ENCODE results near the gene SF3A1.

DNA sequence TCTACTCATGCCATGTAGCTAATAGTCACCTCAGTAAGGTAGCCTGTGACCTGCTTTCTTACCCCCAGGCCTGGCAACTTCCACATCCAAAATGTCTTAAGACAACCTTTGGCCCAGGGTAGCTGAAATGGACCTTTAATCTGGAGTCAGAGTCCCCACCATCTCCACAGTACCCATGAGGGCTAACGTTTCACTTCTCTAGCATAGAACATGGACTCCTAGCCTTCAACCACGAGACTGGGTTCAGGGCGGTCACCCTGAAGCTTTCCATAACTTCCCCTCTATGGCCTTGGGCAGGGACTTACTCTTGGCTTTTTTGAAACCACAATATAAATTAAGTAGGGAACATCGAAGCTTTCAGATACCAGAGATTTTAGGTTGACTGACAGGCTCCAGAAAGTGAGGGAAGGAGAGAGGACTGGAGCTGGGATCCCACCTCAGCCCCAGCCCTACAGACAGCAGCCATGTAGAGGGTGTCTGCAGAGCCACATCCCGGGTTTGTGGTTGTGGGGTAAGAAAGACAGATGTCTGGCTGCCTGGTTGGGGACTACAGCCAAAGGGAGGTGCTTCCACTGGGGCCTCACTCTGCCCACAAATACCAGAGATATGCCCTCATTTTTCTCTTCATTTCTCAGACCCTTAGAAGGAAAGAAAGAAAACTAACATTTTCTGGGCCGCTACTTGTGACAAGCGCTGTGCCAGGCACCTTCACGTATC, 32.5 kb downstream of the SF3A1 start:
- TF ChIP-seq, protein P1, sequence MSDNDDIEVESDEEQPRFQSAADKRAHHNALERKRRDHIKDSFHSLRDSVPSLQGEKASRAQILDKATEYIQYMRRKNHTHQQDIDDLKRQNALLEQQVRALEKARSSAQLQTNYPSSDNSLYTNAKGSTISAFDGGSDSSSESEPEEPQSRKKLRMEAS (IDR thresholded peaks at IDR 0.05; ENCODE audit: insufficient read depth, insufficient read length) = no peak
- TF ChIP-seq EZH2 (IDR thresholded peaks at IDR 0.05; ENCODE audit: borderline replicate concordance, low read depth, low read length, severe bottlenecking) (no peak), POLR2AphosphoS5 (IDR thresholded peaks at IDR 0.05; ENCODE audit: insufficient read depth, low read depth, low read length) (no peak), POLR2A (IDR thresholded peaks at IDR 0.05; ENCODE audit: low read depth, low read length) (no peak)
- TF ChIP-seq, protein P2, sequence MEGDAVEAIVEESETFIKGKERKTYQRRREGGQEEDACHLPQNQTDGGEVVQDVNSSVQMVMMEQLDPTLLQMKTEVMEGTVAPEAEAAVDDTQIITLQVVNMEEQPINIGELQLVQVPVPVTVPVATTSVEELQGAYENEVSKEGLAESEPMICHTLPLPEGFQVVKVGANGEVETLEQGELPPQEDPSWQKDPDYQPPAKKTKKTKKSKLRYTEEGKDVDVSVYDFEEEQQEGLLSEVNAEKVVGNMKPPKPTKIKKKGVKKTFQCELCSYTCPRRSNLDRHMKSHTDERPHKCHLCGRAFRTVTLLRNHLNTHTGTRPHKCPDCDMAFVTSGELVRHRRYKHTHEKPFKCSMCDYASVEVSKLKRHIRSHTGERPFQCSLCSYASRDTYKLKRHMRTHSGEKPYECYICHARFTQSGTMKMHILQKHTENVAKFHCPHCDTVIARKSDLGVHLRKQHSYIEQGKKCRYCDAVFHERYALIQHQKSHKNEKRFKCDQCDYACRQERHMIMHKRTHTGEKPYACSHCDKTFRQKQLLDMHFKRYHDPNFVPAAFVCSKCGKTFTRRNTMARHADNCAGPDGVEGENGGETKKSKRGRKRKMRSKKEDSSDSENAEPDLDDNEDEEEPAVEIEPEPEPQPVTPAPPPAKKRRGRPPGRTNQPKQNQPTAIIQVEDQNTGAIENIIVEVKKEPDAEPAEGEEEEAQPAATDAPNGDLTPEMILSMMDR (IDR thresholded peaks at IDR 0.05; ENCODE audit: extremely low read depth in 1 of 2, insufficient read depth in 1 of 2, low read depth in 1 of 2, low read length in 2 of 2) = no peak
